ENCODE results near the gene MBOAT7.
A peak's percentile ranks its signal among the peaks of the same experiment; 100 is the strongest.
"Not testable (repeated sequence)": the region's sequence is repeated elsewhere in the genome, so short reads cannot be mapped to it uniquely, and the experiment has no call there.

The MBOAT7 gene

GRCh38 chr19:54189145-54189734 is at the start of gene MBOAT7:
Gene MBOAT7 (minus strand): TSS chr19:54189580. CDS start chr19:54188508, 1,072 bp downstream.
- TF ChIP-seq CTCF (IDR thresholded peaks at IDR 0.05; ENCODE audit: insufficient read depth, low read length, missing control alignments): peak; percentile 18
- ChIA-PET CTCF (interaction anchor here (0.9 to 4.3 kb wide), 11 partner anchors 8 to 77 kb away, joined by 3 to 44 read pairs (median 4); partner anchors contain the start of genes LENG1 and TMC4), POLR2A (interaction anchor here (0.6 to 5.1 kb wide), 7 partner anchors 11 to 74 kb away, joined by 3 to 108 read pairs (median 5); partner anchors contain the start of genes CNOT3, LENG1, PRPF31 and RPS9)
- DNase-seq (ENCODE audit: low read depth, low spot score): no peak
- peak within 1 kb of the TSS; percentile 89 for H3K4me3 ChIP-seq (ENCODE audit: low read depth, low read length)

- ChIA-PET POLR2A (no interaction called here), CTCF (interaction anchor here (0.8 to 1.6 kb wide), 7 partner anchors 10 to 97 kb away, joined by 3 to 5 read pairs (median 3); partner anchors contain the start of genes LENG1 and RPS9)
- H3K4me3 ChIP-seq (ENCODE audit: low read depth, low read length): no peak overlapping the region
- DNase-seq (ENCODE audit: low read depth, low spot score): no peak
- TF ChIP-seq CTCF (IDR thresholded peaks at IDR 0.05; ENCODE audit: insufficient read depth, low read length, missing control alignments): no peak
Observed at GRCh38 chr19:54233941-54234340, 44.6 kb upstream of the MBOAT7 start.

GRCh38 chr19:54231077-54231931 is 41.9 kb upstream of the MBOAT7 start:
- no peak for DNase-seq (ENCODE audit: low read depth, low spot score)
- CTCF ChIA-PET: interaction anchor here (0.6 to 2.4 kb wide), 13 partner anchors 15 to 81 kb away, joined by 3 to 22 read pairs (median 3); partner anchors contain the start of gene MBOAT7

GRCh38 chr19:54230031-54230430 is 40.7 kb upstream of the MBOAT7 start:
- no peak for TF ChIP-seq CTCF (IDR thresholded peaks at IDR 0.05; ENCODE audit: insufficient read depth, low read length, missing control alignments)
- POLR2A ChIA-PET: no interaction called here
- H3K4me3 ChIP-seq (ENCODE audit: low read depth, low read length): no peak overlapping the region
- CTCF ChIA-PET: no interaction called here
- DNase-seq (ENCODE audit: low read depth, low spot score): no peak

More at GRCh38 chr19:54231077-54231931, 41.9 kb upstream of the MBOAT7 start:
- peak; percentile 93 for TF ChIP-seq CTCF (IDR thresholded peaks at IDR 0.05; ENCODE audit: insufficient read depth, low read length, missing control alignments)
- H3K4me3 ChIP-seq (ENCODE audit: low read depth, low read length): no peak overlapping the region
- POLR2A ChIA-PET: no interaction called here

GRCh38 chr19:54229146-54229545 is 39.8 kb upstream of the MBOAT7 start:
- ChIA-PET CTCF (interaction anchor here (0.7 to 1.3 kb wide), 5 partner anchors 8 to 65 kb away, joined by 3 to 5 read pairs (median 3); no protein-coding TSS in a partner anchor), POLR2A (no interaction called here)
- no peak for TF ChIP-seq CTCF (IDR thresholded peaks at IDR 0.05; ENCODE audit: insufficient read depth, low read length, missing control alignments)

GRCh38 chr19:54224619-54225018 is 35.2 kb upstream of the MBOAT7 start:
- POLR2A ChIA-PET; DNase-seq (ENCODE audit: low read depth, low spot score); CTCF ChIA-PET: not testable (repeated sequence)

More at GRCh38 chr19:54229146-54229545, 39.8 kb upstream of the MBOAT7 start:
- H3K4me3 ChIP-seq (ENCODE audit: low read depth, low read length): no peak overlapping the region
- DNase-seq (ENCODE audit: low read depth, low spot score): no peak

GRCh38 chr19:54223937-54224281 is 34.5 kb upstream of the MBOAT7 start:
- DNase-seq (ENCODE audit: low read depth, low spot score); H3K4me3 ChIP-seq (ENCODE audit: low read depth, low read length); POLR2A ChIA-PET: not testable (repeated sequence)
- CTCF ChIA-PET: interaction anchor here (1.3 to 1.5 kb wide), 2 partner anchors 10 to 55 kb away, joined by 3 read pairs; no protein-coding TSS in a partner anchor

More at GRCh38 chr19:54224619-54225018, 35.2 kb upstream of the MBOAT7 start:
- H3K4me3 ChIP-seq (ENCODE audit: low read depth, low read length): not testable (repeated sequence)

- CTCF ChIA-PET: interaction anchor here (1.3 to 1.5 kb wide), 2 partner anchors 11 to 55 kb away, joined by 3 read pairs; no protein-coding TSS in a partner anchor
- POLR2A ChIA-PET; H3K4me3 ChIP-seq (ENCODE audit: low read depth, low read length); DNase-seq (ENCODE audit: low read depth, low spot score): not testable (repeated sequence)
Observed at GRCh38 chr19:54223277-54223936, 34.0 kb upstream of the MBOAT7 start.

GRCh38 chr19:54222474-54223276 is 33.3 kb upstream of the MBOAT7 start, which contains the start of gene LILRB3:
Gene LILRB3 (minus strand): TSS chr19:54223007. CDS start chr19:54222976, 31 bp downstream.
- POLR2A ChIA-PET; H3K4me3 ChIP-seq (ENCODE audit: low read depth, low read length); DNase-seq (ENCODE audit: low read depth, low spot score): not testable (repeated sequence)
- CTCF ChIA-PET: interaction anchor here (1.3 to 1.5 kb wide), 2 partner anchors 11 to 54 kb away, joined by 3 read pairs; no protein-coding TSS in a partner anchor
